Transverse colon (tissue), 4 donors: Measurements from ENCODE around the gene PRKCE. TPM values are rescaled to one million over a fixed set of nuclear protein-coding genes. Genes with fewer than 3 reads are reported as not detected.

Experiments
- DNase-seq: peaks from one replicate; pipeline ENCODE4 v3.0.0-alpha.2; 2019
- H3K27ac ChIP-seq, 4 donors: fragments of 200-600 bp; sonication (generic); 2 replicates each; pipeline ENCODE4 v1.5.1; 2016 to 2018; ENCODE audit warnings: inconsistent platforms in 4 of 4
- H3K27me3 ChIP-seq: fragments of 200-600 bp; sonication (generic); 2 replicates; pipeline ENCODE4 v1.5.1; 2017; ENCODE audit warnings: inconsistent platforms
- H3K36me3 ChIP-seq, 4 donors: fragments of 200-600 bp; sonication (generic); 2 replicates each; pipeline ENCODE4 v1.5.1; 2017 to 2019; ENCODE audit warnings: inconsistent platforms in 4 of 4
- H3K4me1 ChIP-seq, 4 donors: fragments of 200-600 bp; sonication (generic); 2 replicates each; pipeline ENCODE4 v1.5.1; 2017 to 2020; ENCODE audit warnings: inconsistent platforms in 4 of 4
- H3K4me3 ChIP-seq, 4 donors: fragments of 200-600 bp; sonication (generic); 1 replicate in 1 of 4; 2 replicates in 3 of 4; pipeline versions ENCODE4 v1.5.1 to v1.6.1; 2017 to 2019; ENCODE audit warnings: inconsistent platforms in 4 of 4
- H3K9me3 ChIP-seq, 2 donors: fragments of 200-600 bp; sonication (generic); 2 replicates each; pipeline ENCODE4 v1.5.1; 2017 to 2019; ENCODE audit warnings: inconsistent platforms in 2 of 2
- CTCF ChIP-seq, 5 experiments: fragments of 200-600 bp in 3 of 5; fragments of 450-650 bp in 2 of 5; sonication (generic) in 3 of 5; IDR thresholded peaks; 1 replicate in 2 of 5; 2 replicates in 3 of 5; pipeline ENCODE4 v1.5.1; 2016 to 2017; ENCODE audit warnings: antibody characterized with exemption in 5 of 5, inconsistent platforms in 3 of 5, mild to moderate bottlenecking in 2 of 5, moderate library complexity in 1 of 5
- EP300 ChIP-seq: sonication (generic); formaldehyde crosslinking; IDR thresholded peaks from one replicate; pipeline ENCODE4 v1.6.1; 2017; ENCODE audit warnings: antibody characterized with exemption, low read depth
- POLR2A ChIP-seq: fragments of 450-650 bp; IDR thresholded peaks from one replicate; pipeline ENCODE4 v1.6.1; 2016; ENCODE audit warnings: antibody characterized with exemption, mild to moderate bottlenecking, moderate library complexity
- POLR2AphosphoS5 ChIP-seq, 3 donors: sonication (generic); formaldehyde crosslinking; IDR thresholded peaks; one replicate each; pipeline ENCODE4 v1.6.1; 2016; ENCODE audit warnings: antibody characterized with exemption in 3 of 3
- WGBS, 2 donors: methylation state at CpG; one replicate each; pipeline ENCODE4 v1.1.5; 2018; ENCODE audit warnings: low coverage in 1 of 2; 5-methylcytosine and 5-hydroxymethylcytosine counted together
- in situ Hi-C, 4 donors: fragments of 200-750 bp; cut with MboI; loops; one replicate each; pipeline versions ENCODE4 v1.15.0 to v1.15.1; 2017; ENCODE audit warnings: low sequenced_read_pairs in 3 of 4, low pct_ligation_motif_present in 1 of 4, low pct_unique_long_range_greater_than_20kb in 1 of 4
- intact Hi-C: fragments of 100-400 bp; cut with DNase I; formaldehyde crosslinking; loops from one replicate; pipeline ENCODE4 v1.15.1; 2023; ENCODE audit warnings: low total_unique reads
- total RNA-seq, 4 donors: library from RNA; depleted of rRNA; stranded (reverse); fragments of >200 nt; gene quantifications; one replicate each; pipeline ENCODE4 v1.1.0, GENCODE V29; 2016

The PRKCE gene
- total RNA-seq, 4 donors from 2014 or later = 8.6 to 20.6 (median 11.3) TPM

GRCh38 chr2:46025676-46026075 lies 374.2 kb downstream of the PRKCE start:
- Histone ChIP-seq H3K36me3 (no peaks in the 10 kb centered on the region), H3K4me3 (no peak overlapping the region), H3K9me3 (no peaks in the 10 kb centered on the region), H3K27me3 (no peaks in the 10 kb centered on the region), H3K4me1 (peaks cover 0 to 14% (median 0%) of the 10 kb centered on the region in 4 donors), H3K27ac (no peak overlapping the region)
- 100% methylated on average over 1 of the region's 1 CpG; no CpG with 5 or more reads in 1 of the 2 donors for WGBS, 2 donors
- in situ Hi-C loops = loop anchor here in 1 of 4 donors (25.0 kb wide), 1 partner anchor 612 kb away; no protein-coding TSS in a partner anchor
- TF ChIP-seq POLR2AphosphoS5 (IDR thresholded peaks at IDR 0.05) (no peak), CTCF (IDR thresholded peaks at IDR 0.05) (no peak), EP300 (no peak), POLR2A (no peak)
- intact Hi-C loops = no loop called here
- no peak for DNase-seq

DNA sequence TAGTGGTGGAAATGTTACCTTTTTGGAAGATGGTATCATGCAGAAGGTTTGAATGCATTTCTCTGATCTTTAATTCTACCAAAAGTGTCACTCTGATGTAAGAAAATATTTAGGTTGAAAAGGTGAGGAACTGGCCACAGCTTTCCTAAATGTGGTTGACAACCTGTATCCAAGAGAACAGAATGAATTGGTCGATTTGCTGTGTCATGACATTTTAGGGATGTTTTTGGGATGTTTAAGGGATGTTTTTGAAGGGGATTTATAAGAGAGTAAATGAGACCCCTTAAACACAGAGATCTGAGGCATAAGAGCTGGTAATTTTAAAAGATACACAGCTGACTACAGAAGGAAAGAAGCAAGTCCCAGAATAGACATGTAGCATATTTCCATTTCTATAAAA lies 375.0 kb downstream of the PRKCE start:
- no peak for DNase-seq
- no peaks in the 10 kb centered on the region for H3K36me3 ChIP-seq
- 72 to 100% methylated on average over 1 of the region's 1 CpG for WGBS, 2 donors
- no peaks in the 10 kb centered on the region for H3K27me3 ChIP-seq
- in situ Hi-C loops (loop anchor here in 1 of 4 donors (25.0 kb wide), 1 partner anchor 611 kb away; no protein-coding TSS in a partner anchor), intact Hi-C loops (no loop called here)
- peaks cover 0 to 14% (median 0%) of the 10 kb centered on the region in 4 donors for H3K4me1 ChIP-seq
- H3K27ac ChIP-seq = no peak overlapping the region
- no peaks in the 10 kb centered on the region for H3K9me3 ChIP-seq
- H3K4me3 ChIP-seq = no peak overlapping the region
- TF ChIP-seq POLR2A = no peak
- TF ChIP-seq EP300 = no peak
- TF ChIP-seq CTCF (IDR thresholded peaks at IDR 0.05) = no peak
- TF ChIP-seq POLR2AphosphoS5 (IDR thresholded peaks at IDR 0.05) = no peak

GRCh38 chr2:46029332-46029811 lies 377.9 kb downstream of the PRKCE start:
- 61 to 62% methylated on average over 3 to 5 of the region's 5 CpGs for WGBS, 2 donors
- H3K27ac ChIP-seq = no peak overlapping the region
- DNase-seq = no peak

DNA sequence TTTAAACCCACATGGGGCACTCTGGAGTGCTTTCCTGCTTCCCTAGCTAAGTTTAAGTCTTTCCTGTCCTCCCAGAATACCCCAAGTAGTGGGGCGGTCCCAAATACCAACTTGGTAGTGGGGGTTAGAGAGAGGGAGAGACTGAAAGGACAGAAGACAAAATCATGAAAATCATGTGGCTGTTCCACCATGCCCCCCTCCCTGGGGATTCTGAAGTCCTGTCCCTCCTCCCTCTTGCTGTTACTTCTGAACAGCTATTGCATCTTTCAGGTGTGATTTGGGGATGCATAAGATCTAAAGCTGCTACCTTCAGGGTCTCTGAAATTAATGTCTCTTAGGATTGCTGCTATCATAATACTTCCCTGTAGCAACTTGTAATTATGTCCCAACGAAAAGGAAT lies 378.9 kb downstream of the PRKCE start:
- 94% methylated on average over 2 of the region's 2 CpGs; no CpG with 5 or more reads in 1 of the 2 donors for WGBS, 2 donors
- Histone ChIP-seq H3K27me3 (no peaks in the 10 kb centered on the region), H3K4me1 (peaks cover 0 to 11% (median 0%) of the 10 kb centered on the region in 4 donors)

More at GRCh38 chr2:46029332-46029811, 377.9 kb downstream of the PRKCE start:
- Histone ChIP-seq H3K4me3 (no peak overlapping the region), H3K9me3 (no peaks in the 10 kb centered on the region), H3K27me3 (no peaks in the 10 kb centered on the region), H3K36me3 (no peaks in the 10 kb centered on the region), H3K4me1 (peaks cover 0 to 19% (median 0%) of the 10 kb centered on the region in 4 donors)
- intact Hi-C loops (no loop called here), in situ Hi-C loops (loop anchor here in 1 of 4 donors (25.0 kb wide), 1 partner anchor 608 kb away; no protein-coding TSS in a partner anchor)
- no peak for TF ChIP-seq EP300
- TF ChIP-seq CTCF (IDR thresholded peaks at IDR 0.05) = no peak
- no peak for TF ChIP-seq POLR2AphosphoS5 (IDR thresholded peaks at IDR 0.05)
- TF ChIP-seq POLR2A = no peak

More for the DNA sequence above, 378.9 kb downstream of the PRKCE start:
- Histone ChIP-seq H3K4me3 (no peak overlapping the region), H3K36me3 (no peaks in the 10 kb centered on the region), H3K27ac (no peak overlapping the region), H3K9me3 (no peaks in the 10 kb centered on the region)
- no peak for DNase-seq
- in situ Hi-C loops = loop anchor here in 1 of 4 donors (25.0 kb wide), 1 partner anchor 607 kb away; no protein-coding TSS in a partner anchor
- intact Hi-C loops = no loop called here
- TF ChIP-seq CTCF (IDR thresholded peaks at IDR 0.05) (no peak), EP300 (no peak), POLR2A (no peak), POLR2AphosphoS5 (IDR thresholded peaks at IDR 0.05) (no peak)
